Ectodermal cell (in vitro differentiated cells): ENCODE measurements around the gene TOPBP1. TPM values are rescaled to one million over a fixed set of nuclear protein-coding genes. Genes with fewer than 3 reads are reported as not detected.

ENCODE experiments used
- H3K27ac ChIP-seq: 2 replicates; pipeline ENCODE4 v1.7.0; 2013; ENCODE audit warnings: mild to moderate bottlenecking, low read depth, low read length; ENCODE audit not compliant: insufficient read depth, poor library complexity, severe bottlenecking
- H3K27me3 ChIP-seq: 2 replicates; pipeline ENCODE4 v1.7.0; 2013; ENCODE audit warnings: mild to moderate bottlenecking, low read length; ENCODE audit not compliant: insufficient read depth, control insufficient read depth, poor library complexity, severe bottlenecking
- H3K36me3 ChIP-seq: one replicate; pipeline ENCODE4 v1.7.0; 2013; ENCODE audit warnings: low read length; ENCODE audit not compliant: control insufficient read depth, insufficient read depth
- H3K4me1 ChIP-seq: one replicate; pipeline ENCODE4 v1.7.0; 2013; ENCODE audit warnings: low read length; ENCODE audit not compliant: control insufficient read depth, insufficient read depth
- H3K4me3 ChIP-seq: 2 replicates; pipeline ENCODE4 v1.7.0; 2013; ENCODE audit warnings: low read depth, low read length, control low read depth; ENCODE audit not compliant: insufficient read depth
- H3K9me3 ChIP-seq: 2 replicates; pipeline ENCODE4 v1.7.0; 2013; ENCODE audit warnings: mild to moderate bottlenecking, low read length, moderate library complexity; ENCODE audit not compliant: control insufficient read depth
- WGBS, 2 experiments: methylation state at CpG; one replicate each; pipeline ENCODE4 v1.1.7; 2013; ENCODE audit warnings: missing lambda C conversion rate in 2 of 2; 5-methylcytosine and 5-hydroxymethylcytosine counted together
- polyA plus RNA-seq, 4 experiments: library from polyadenylated mRNA; stranded (reverse); fragments of 50-300 nt; gene quantifications; one replicate each; pipeline ENCODE4 v1.2.3, GENCODE V29; 2013

TOPBP1 gene
- 47.1 TPM for polyA plus RNA-seq (2013, experiment 1 of 4)
- 47.8 TPM for polyA plus RNA-seq (2013, experiment 2 of 4)
- 35.4 TPM for polyA plus RNA-seq (2013, experiment 3 of 4)
- polyA plus RNA-seq (2013, experiment 4 of 4), result 40.6 TPM

DNA sequence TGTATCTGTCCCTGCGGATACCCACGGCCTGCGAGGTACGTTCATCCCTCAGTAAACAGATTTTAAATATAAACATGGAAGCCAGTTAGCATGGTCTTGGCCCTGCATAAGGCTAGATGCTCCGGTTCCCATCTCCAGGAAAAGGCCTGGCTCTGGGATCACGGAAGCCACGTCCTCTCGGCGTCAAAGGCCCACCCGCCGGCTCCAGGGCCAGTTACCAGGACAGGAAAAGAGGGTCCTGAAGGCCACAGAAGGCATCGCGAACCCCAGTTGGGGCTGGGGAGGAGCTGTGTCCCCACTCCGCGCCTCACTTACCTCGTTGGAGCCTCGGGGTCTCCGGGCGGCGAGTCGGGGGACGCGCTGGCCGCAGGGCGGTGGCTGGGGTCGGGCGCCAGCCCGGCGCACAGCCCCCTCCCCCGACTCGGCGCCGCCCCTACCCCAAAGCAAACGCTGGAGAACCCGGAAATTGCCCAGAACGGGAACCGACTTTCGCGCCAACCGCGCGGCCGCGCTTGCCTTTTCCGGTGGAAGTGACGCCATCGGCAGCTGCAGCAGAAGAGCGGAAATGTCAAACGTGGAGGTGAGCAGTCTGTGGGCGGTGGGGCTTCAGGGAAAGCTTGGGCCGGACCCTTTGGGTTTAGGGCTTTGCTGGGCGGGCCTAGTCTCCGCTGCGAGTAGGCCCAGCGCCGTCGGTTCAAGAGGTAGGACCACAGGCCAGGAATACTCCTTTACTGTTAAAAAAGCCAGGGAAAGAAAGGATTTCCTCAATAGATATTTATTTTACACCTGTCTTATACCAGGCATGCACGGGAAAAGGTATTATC lies at the start of gene TOPBP1:
TOPBP1 (minus strand) TSS at position 488 of the 824 bp plus-strand sequence. CDS start 814 bp downstream, outside the sequence.
- peak within 1 kb of the TSS; percentile 98 for H3K4me3 ChIP-seq
- peaks cover 12% of the 10 kb centered on the region for H3K4me1 ChIP-seq
- no peaks in the 10 kb centered on the region for H3K27me3 ChIP-seq
- H3K36me3 ChIP-seq, result no peaks in the 10 kb centered on the region
- 0% methylated on average over 58 of the region's 58 CpGs for WGBS, 2 experiments
- peak within 1 kb of the TSS; percentile 65 for H3K27ac ChIP-seq
- no peaks in the 10 kb centered on the region for H3K9me3 ChIP-seq

DNA sequence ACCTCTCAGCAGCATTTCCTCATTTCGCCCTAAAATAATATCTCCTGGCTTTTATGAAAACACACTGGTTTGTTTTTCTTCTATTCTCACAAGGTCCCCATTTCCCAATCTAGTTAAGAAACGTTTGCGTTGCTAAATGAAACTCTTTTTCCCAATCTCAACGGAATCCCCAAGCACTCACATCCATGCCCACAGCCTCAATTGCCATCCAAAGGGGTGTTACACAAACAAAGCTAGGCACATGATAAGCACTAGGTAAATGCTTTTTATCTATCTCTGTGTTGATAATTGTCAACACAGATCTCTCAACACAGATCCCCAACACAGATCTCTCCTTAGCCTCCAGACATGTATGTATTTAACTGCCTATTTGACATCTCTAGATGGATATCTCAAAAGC lies 49.3 kb upstream of the TOPBP1 start:
- peaks cover 5% of the 10 kb centered on the region for H3K27me3 ChIP-seq
- WGBS, 2 experiments, result 82 to 91% methylated on average over 4 of the region's 4 CpGs
- no peak overlapping the region for H3K4me3 ChIP-seq
- H3K36me3 ChIP-seq, result no peaks in the 10 kb centered on the region
- H3K4me1 ChIP-seq, result no peaks in the 10 kb centered on the region
- no peaks in the 10 kb centered on the region for H3K9me3 ChIP-seq
- H3K27ac ChIP-seq, result no peak overlapping the region

DNA sequence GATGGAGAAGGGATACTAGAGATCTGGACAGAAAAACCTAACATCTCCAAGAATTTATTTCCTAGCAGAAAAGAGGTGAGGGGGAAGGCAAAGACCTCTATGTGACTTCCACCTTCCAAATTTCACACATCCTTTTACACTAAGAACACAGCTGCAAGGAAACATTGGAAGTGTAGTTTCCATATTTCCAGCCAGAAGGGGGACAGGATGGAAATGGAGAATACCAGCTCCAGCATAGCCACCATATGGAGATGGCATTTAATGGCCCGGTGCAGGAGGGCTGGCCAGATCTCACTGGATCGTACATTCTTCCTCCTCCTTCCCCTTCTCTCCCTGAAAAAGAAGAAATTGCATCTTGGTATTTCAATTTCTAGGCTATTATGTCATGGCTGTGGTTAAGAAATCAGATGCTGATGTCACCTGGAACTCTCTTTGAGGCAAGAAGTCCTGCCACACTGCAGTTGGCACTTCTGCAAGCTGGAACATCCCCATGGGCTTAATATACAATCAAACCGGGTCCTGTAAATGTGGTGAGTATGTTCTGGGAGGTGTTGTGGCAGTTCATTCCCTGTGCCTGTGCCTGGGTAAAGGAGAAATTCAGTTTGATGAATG lies 47.5 kb upstream of the TOPBP1 start:
- Histone ChIP-seq H3K36me3 (no peaks in the 10 kb centered on the region), H3K27me3 (peaks cover 5% of the 10 kb centered on the region), H3K4me1 (no peaks in the 10 kb centered on the region), H3K4me3 (no peak overlapping the region), H3K9me3 (no peaks in the 10 kb centered on the region), H3K27ac (no peak overlapping the region)
- WGBS, 2 experiments, result 91 to 95% methylated on average over 3 of the region's 3 CpGs

DNA sequence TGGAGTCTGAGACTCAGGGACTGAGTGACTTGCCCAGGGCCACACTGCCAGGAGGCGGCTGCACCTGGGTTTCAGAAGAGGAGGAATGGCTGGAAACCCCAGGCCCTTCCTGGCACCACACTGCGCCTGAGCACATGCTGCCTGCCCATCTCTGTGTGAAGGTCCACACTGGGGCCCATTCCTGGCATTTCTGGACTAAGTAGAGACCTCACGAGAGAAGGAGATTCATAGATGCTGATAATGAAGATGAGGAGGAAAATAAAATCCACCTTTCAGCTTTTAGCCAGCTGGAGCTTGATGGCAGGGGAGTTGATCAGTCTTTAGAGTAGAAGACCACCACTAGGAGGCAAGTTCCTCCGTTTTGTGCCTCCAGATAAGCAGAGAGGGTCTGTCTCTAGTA lies 44.3 kb upstream of the TOPBP1 start:
- WGBS, 2 experiments, result 84 to 85% methylated on average over 4 of the region's 4 CpGs
- H3K36me3 ChIP-seq, result no peaks in the 10 kb centered on the region
- no peak overlapping the region for H3K4me3 ChIP-seq
- H3K27me3 ChIP-seq, result peaks cover 5% of the 10 kb centered on the region
- no peaks in the 10 kb centered on the region for H3K9me3 ChIP-seq
- no peak overlapping the region for H3K27ac ChIP-seq
- H3K4me1 ChIP-seq, result no peaks in the 10 kb centered on the region

DNA sequence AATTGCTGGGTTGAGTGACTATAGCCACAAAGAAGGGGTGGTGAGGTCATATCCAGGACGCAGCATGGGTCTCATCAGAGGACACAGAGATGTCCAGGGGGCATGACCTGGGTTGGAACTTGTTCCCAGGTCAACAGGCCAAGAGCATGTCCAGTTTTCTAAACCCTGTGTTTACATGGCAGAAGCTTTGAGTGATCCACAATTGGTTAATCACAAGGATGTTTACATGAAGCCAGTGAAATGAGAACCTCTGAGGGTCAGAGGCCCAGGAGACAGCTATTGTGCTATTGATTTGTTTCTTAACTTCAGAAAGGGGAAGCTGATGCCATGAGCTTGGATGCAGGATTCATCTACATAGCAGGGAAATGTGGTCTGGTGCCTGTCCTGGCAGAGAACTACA lies 42.2 kb upstream of the TOPBP1 start:
- 78 to 81% methylated on average over 1 of the region's 1 CpG for WGBS, 2 experiments
- H3K9me3 ChIP-seq, result no peaks in the 10 kb centered on the region

DNA sequence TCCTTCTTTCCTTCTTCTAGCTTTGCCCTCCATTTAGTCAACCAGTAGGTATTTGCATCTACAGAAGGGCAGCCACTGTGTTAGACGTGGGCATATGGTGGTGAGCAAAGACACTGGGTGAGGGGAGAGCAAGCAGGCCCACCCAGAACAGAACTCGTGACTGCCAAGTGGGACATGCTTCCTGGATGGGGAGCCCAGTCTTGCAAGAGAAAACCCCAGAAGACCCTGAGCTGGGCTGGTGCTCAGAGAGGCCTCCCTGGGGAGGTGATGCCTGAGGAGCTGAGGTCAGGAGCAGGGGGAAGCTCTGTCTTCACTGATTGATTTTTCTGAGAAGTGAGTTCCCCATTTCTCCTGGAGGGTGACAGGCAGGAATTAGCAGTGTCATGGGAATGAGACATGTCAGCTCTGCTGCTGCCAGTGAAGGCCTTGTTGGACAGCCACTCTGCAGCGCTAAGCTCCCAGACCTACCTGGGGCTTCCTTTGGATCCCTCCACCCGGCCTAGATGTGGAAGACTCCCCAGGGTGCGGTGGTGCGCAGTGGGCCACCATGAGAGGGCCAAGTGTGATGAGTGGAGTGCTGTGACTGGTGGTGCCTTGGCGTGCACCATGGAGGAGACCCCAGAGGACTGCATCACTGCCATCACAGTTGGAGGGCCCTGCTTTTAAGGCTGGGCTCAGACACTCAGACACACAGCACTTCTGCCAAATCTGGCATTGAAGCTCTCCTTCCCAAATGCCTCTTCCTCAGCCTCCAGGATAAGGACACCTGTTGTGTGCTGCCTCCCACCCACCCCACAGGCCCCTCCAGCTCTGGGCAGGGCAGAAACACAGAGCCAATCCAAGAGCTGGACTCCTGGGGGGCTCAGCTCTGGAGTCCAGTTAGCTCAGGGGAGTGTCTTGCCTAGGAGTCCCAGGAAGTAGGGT lies 40.0 kb upstream of the TOPBP1 start:
- 92 to 93% methylated on average over 7 of the region's 7 CpGs for WGBS, 2 experiments
- H3K27me3 ChIP-seq, result no peaks in the 10 kb centered on the region
- no peak overlapping the region for H3K27ac ChIP-seq
- H3K4me3 ChIP-seq, result no peak overlapping the region
- H3K9me3 ChIP-seq, result no peaks in the 10 kb centered on the region
- no peaks in the 10 kb centered on the region for H3K36me3 ChIP-seq
- H3K4me1 ChIP-seq, result no peaks in the 10 kb centered on the region

More for the DNA sequence above, 42.2 kb upstream of the TOPBP1 start:
- H3K4me1 ChIP-seq, result no peaks in the 10 kb centered on the region
- no peak overlapping the region for H3K4me3 ChIP-seq
- H3K27ac ChIP-seq, result no peak overlapping the region
- H3K27me3 ChIP-seq, result no peaks in the 10 kb centered on the region
- no peaks in the 10 kb centered on the region for H3K36me3 ChIP-seq

DNA sequence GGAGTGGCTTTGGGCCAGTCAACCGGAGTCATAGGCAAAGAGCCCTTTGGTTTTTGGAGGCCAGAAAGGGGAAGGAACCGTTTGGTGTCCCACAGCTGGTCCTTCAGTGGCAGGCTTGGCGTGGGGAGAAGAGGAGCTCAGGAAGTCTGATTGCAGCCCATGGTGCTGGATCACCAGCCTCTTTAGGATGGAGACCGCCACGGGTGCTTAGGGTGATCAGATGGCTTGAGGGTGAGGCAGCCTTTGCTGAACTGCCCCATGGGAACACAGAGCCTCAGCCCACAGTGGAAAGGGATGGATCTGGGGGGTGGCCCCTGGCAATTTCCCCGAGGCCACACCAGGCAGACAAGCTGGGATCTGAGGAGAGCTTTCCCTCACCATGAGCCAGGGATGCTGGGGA lies 38.6 kb upstream of the TOPBP1 start:
- Histone ChIP-seq H3K27me3 (no peaks in the 10 kb centered on the region), H3K9me3 (no peaks in the 10 kb centered on the region), H3K4me3 (no peak overlapping the region), H3K4me1 (no peaks in the 10 kb centered on the region), H3K27ac (no peak overlapping the region), H3K36me3 (no peaks in the 10 kb centered on the region)
- 90 to 94% methylated on average over 6 of the region's 6 CpGs for WGBS, 2 experiments

DNA sequence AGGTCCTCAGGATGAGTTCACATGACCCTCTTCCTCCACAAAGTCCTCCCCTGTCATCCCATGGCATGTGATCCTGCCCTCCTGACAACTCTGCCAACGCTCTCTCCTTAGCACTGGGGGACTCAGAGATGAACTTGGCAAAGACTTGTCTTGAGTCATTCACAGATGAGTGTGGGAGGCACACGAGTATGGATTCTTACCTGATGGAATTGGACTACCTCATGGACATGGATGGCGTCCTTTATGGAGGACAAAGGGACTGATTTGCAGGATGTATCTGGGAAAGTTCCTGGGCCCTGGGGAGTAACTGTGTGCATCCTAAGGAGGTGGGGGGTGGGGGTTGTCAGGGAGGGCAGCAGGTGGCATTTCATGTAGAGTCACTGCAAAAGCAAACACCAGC lies 38.2 kb upstream of the TOPBP1 start:
- no peaks in the 10 kb centered on the region for H3K9me3 ChIP-seq
- H3K4me1 ChIP-seq, result no peaks in the 10 kb centered on the region
- no peaks in the 10 kb centered on the region for H3K27me3 ChIP-seq
- 87 to 92% methylated on average over 3 of the region's 3 CpGs for WGBS, 2 experiments
- no peaks in the 10 kb centered on the region for H3K36me3 ChIP-seq
- H3K4me3 ChIP-seq, result no peak overlapping the region
- H3K27ac ChIP-seq, result no peak overlapping the region

DNA sequence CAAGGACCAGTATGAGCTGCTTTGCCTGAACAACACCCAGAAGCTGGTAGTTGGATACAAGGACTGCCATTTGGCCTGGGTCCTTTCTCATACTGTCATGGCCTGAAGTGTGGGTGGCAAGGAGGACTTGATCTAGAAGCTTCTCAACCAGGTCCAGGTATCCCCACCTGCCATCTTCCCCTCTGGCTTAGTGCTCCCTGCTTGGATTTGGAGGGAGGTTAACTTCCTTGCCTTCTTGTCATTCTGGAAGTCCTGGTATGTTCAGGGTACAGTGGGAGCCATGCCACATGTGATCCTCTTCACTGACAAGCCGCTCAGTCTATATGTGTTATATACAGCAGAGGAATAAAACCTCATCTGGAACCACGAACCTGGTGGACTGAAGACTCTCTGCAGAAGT lies 37.7 kb upstream of the TOPBP1 start:
- Histone ChIP-seq H3K4me1 (no peaks in the 10 kb centered on the region), H3K27me3 (no peaks in the 10 kb centered on the region), H3K9me3 (no peaks in the 10 kb centered on the region), H3K36me3 (no peaks in the 10 kb centered on the region), H3K27ac (no peak overlapping the region), H3K4me3 (no peak overlapping the region)
- 73 to 76% methylated on average over 2 of the region's 2 CpGs for WGBS, 2 experiments

DNA sequence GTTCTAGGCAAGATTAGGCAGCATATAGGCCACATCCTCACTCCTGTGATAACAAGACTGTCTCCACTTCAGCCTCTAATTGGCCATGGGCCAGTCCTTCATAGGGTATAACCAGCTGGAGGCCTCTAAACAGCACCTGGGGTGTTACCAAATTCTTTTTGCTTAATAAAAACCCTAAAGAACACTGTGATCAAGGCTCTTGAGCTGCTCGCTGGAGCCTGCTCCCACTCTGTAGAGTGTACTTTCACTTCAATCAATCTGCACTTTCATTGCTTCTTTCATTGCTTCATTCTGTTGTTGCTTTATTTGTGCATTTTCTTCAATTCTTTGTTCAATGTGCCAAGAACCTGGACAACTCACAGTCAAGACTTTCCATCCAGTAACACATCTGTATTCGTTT lies 36.2 kb upstream of the TOPBP1 start:
- H3K27me3 ChIP-seq, result no peaks in the 10 kb centered on the region
- 87 to 88% methylated on average over 2 of the region's 2 CpGs for WGBS, 2 experiments
- no peak overlapping the region for H3K27ac ChIP-seq

More for the DNA sequence above, 36.2 kb upstream of the TOPBP1 start:
- Histone ChIP-seq H3K36me3 (no peaks in the 10 kb centered on the region), H3K4me3 (no peak overlapping the region), H3K9me3 (no peaks in the 10 kb centered on the region), H3K4me1 (no peaks in the 10 kb centered on the region)
